HEK293 (cell line): ENCODE results near the gene DYNLRB1.

Experiments used
- CTCF ChIP-seq: fragments of 450-650 bp; formaldehyde crosslinking; IDR thresholded peaks from 2 replicates; pipeline ENCODE4 v1.5.1; 2016; ENCODE audit warnings: missing biosample characterization, missing genetic modification characterization
- HOXC10 ChIP-seq: sonication (generic); formaldehyde crosslinking; IDR thresholded peaks from 2 replicates; pipeline ENCODE4 v1.8.1; 2023; ENCODE audit warnings: mild to moderate bottlenecking, missing genetic modification reagents
- INSM2 ChIP-seq: fragments of 450-650 bp; formaldehyde crosslinking; IDR thresholded peaks from 2 replicates; pipeline ENCODE4 v1.5.1; 2016; ENCODE audit warnings: missing biosample characterization, missing genetic modification characterization
- KLF8 ChIP-seq: fragments of 450-650 bp; formaldehyde crosslinking; IDR thresholded peaks from 2 replicates; pipeline ENCODE4 v1.5.1; 2016; ENCODE audit warnings: missing biosample characterization, missing genetic modification characterization
- MEIS1 ChIP-seq: sonication (generic); formaldehyde crosslinking; IDR thresholded peaks from 2 replicates; pipeline ENCODE4 v1.8.1; 2022; ENCODE audit warnings: missing genetic modification reagents, mild to moderate bottlenecking, borderline replicate concordance
- MYNN ChIP-seq: fragments of 450-650 bp; formaldehyde crosslinking; IDR thresholded peaks from 2 replicates; pipeline ENCODE4 v1.5.1; 2016; ENCODE audit warnings: missing biosample characterization, missing genetic modification characterization, borderline replicate concordance
- OSR2 ChIP-seq: fragments of 450-650 bp; formaldehyde crosslinking; IDR thresholded peaks from 2 replicates; pipeline ENCODE4 v1.5.1; 2016; ENCODE audit warnings: missing biosample characterization, missing genetic modification characterization
- TRIM28 ChIP-seq: IDR thresholded peaks from 2 replicates; pipeline ENCODE4 v1.6.1; 2011; ENCODE audit warnings: low read length, control low read depth, borderline replicate concordance
- YY1 ChIP-seq: fragments of 450-650 bp; formaldehyde crosslinking; IDR thresholded peaks from 2 replicates; pipeline ENCODE4 v1.5.1; 2018; ENCODE audit warnings: missing biosample characterization, missing genetic modification characterization
- ZBTB49 ChIP-seq: fragments of 450-650 bp; formaldehyde crosslinking; IDR thresholded peaks from 2 replicates; pipeline ENCODE4 v1.5.1; 2016; ENCODE audit warnings: missing biosample characterization, missing genetic modification characterization, low read depth
- ZBTB6 ChIP-seq: fragments of 450-650 bp; formaldehyde crosslinking; IDR thresholded peaks from 2 replicates; pipeline ENCODE4 v1.5.1; 2017; ENCODE audit warnings: missing biosample characterization, missing genetic modification characterization
- ZBTB8A ChIP-seq: fragments of 450-650 bp; formaldehyde crosslinking; IDR thresholded peaks from 2 replicates; pipeline ENCODE4 v1.5.1; 2016; ENCODE audit warnings: missing biosample characterization, missing genetic modification characterization
- ZNF121 ChIP-seq: fragments of 450-650 bp; formaldehyde crosslinking; IDR thresholded peaks from 2 replicates; pipeline ENCODE4 v1.5.1; 2016; ENCODE audit warnings: missing biosample characterization, missing genetic modification characterization
- ZNF138 ChIP-seq: fragments of 450-650 bp; formaldehyde crosslinking; IDR thresholded peaks from 2 replicates; pipeline ENCODE4 v1.5.1; 2016; ENCODE audit warnings: missing biosample characterization, missing genetic modification characterization, borderline replicate concordance
- ZNF140 ChIP-seq: fragments of 450-650 bp; formaldehyde crosslinking; IDR thresholded peaks from 2 replicates; pipeline ENCODE4 v1.5.1; 2016; ENCODE audit warnings: missing biosample characterization, missing genetic modification characterization
- ZNF16 ChIP-seq: fragments of 450-650 bp; formaldehyde crosslinking; IDR thresholded peaks from 2 replicates; pipeline ENCODE4 v1.5.1; 2016; ENCODE audit warnings: low read depth, missing biosample characterization, missing genetic modification characterization
- ZNF18 ChIP-seq: fragments of 450-650 bp; formaldehyde crosslinking; IDR thresholded peaks from 2 replicates; pipeline ENCODE4 v1.5.1; 2016; ENCODE audit warnings: missing biosample characterization, missing genetic modification characterization
- ZNF394 ChIP-seq: fragments of 450-650 bp; formaldehyde crosslinking; IDR thresholded peaks from 2 replicates; pipeline ENCODE4 v1.5.1; 2016; ENCODE audit warnings: missing biosample characterization, missing genetic modification characterization, mild to moderate bottlenecking, moderate library complexity, borderline replicate concordance
- ZNF473 ChIP-seq: fragments of 450-650 bp; formaldehyde crosslinking; IDR thresholded peaks from 2 replicates; pipeline ENCODE4 v1.5.1; 2017; ENCODE audit warnings: missing biosample characterization, missing genetic modification characterization
- ZNF544 ChIP-seq: fragments of 450-650 bp; formaldehyde crosslinking; IDR thresholded peaks from 2 replicates; pipeline ENCODE4 v1.5.0; 2017; ENCODE audit warnings: missing biosample characterization, missing genetic modification characterization
- ZNF571 ChIP-seq: fragments of 450-650 bp; formaldehyde crosslinking; IDR thresholded peaks from 2 replicates; pipeline ENCODE4 v1.5.0; 2017; ENCODE audit warnings: missing biosample characterization, missing genetic modification characterization
- ZNF629 ChIP-seq: fragments of 450-650 bp; formaldehyde crosslinking; IDR thresholded peaks from 2 replicates; pipeline ENCODE4 v1.5.1; 2017; ENCODE audit warnings: missing biosample characterization, missing genetic modification characterization
- ZNF660 ChIP-seq: fragments of 450-650 bp; IDR thresholded peaks from 2 replicates; pipeline ENCODE4 v1.5.1; 2018; ENCODE audit warnings: missing biosample characterization, mild to moderate bottlenecking, missing genetic modification characterization
- ZNF670 ChIP-seq: fragments of 450-650 bp; formaldehyde crosslinking; IDR thresholded peaks from 2 replicates; pipeline ENCODE4 v1.5.1; 2016; ENCODE audit warnings: missing biosample characterization, missing genetic modification characterization, low read depth
- ZNF692 ChIP-seq: fragments of 450-650 bp; formaldehyde crosslinking; IDR thresholded peaks from 2 replicates; pipeline ENCODE4 v1.5.1; 2016; ENCODE audit warnings: missing biosample characterization, missing genetic modification characterization
- ZNF701 ChIP-seq: fragments of 450-650 bp; formaldehyde crosslinking; IDR thresholded peaks from 2 replicates; pipeline ENCODE4 v1.5.1; 2016; ENCODE audit warnings: missing biosample characterization, missing genetic modification characterization
- ZNF776 ChIP-seq: fragments of 450-650 bp; formaldehyde crosslinking; IDR thresholded peaks from 2 replicates; pipeline ENCODE4 v1.5.0; 2017; ENCODE audit warnings: missing biosample characterization, missing genetic modification characterization, borderline replicate concordance
- ZNF830 ChIP-seq: fragments of 450-650 bp; IDR thresholded peaks from 2 replicates; pipeline ENCODE4 v1.5.0; 2018; ENCODE audit warnings: missing biosample characterization, missing genetic modification characterization, low read depth, mild to moderate bottlenecking, moderate library complexity
- ZSCAN18 ChIP-seq: fragments of 450-650 bp; formaldehyde crosslinking; IDR thresholded peaks from 2 replicates; pipeline ENCODE4 v1.5.1; 2016; ENCODE audit warnings: missing biosample characterization, missing genetic modification characterization

DYNLRB1 gene

GRCh38 chr20:34549291-34549928 lies 33.2 kb downstream of the DYNLRB1 start (continued):
- TF ChIP-seq ZNF830 (tag by site-specific recombination), result no peak
- no peak for TF ChIP-seq ZNF701
- TF ChIP-seq ZNF394, result no peak; the same call in 1 of the 2 replicates
- no peak for TF ChIP-seq ZNF138 (tag by site-specific recombination)
- no peak for TF ChIP-seq ZNF571 (tag by site-specific recombination)
- TF ChIP-seq ZNF473 (tag by site-specific recombination), result no peak
- peak; percentile 47; the same call in 1 of the 2 replicates for TF ChIP-seq ZNF629
- no peak for TF ChIP-seq YY1 (tag by site-specific recombination)
- TF ChIP-seq ZNF544, result no peak
- no peak for TF ChIP-seq ZNF16 (tag by site-specific recombination)
- TF ChIP-seq CTCF, result no peak
- TF ChIP-seq ZBTB8A (tag by site-specific recombination), result peak; percentile 65; the same call in 1 of the 2 replicates
- TF ChIP-seq OSR2 (tag by site-specific recombination), result peak; percentile 13; the same call in 1 of the 2 replicates
- TF ChIP-seq ZNF670, result no peak
- no peak for TF ChIP-seq TRIM28
- TF ChIP-seq ZNF660 (tag by site-specific recombination), result no peak
- no peak for TF ChIP-seq ZNF121 (tag by site-specific recombination)
- 0 out of 2 replicates have a peak, but pooled peaks have one; percentile 12 for TF ChIP-seq KLF8 (tag by site-specific recombination)
- 0 out of 2 replicates have a peak, but pooled peaks have one; percentile 18 for TF ChIP-seq INSM2 (tag by site-specific recombination)
- TF ChIP-seq ZNF140 (tag by site-specific recombination), result no peak
- no peak for TF ChIP-seq ZNF776 (tag by site-specific recombination)
- no peak for TF ChIP-seq MEIS1 (CRISPR knock-in tag)
- TF ChIP-seq ZBTB49 (tag by site-specific recombination), result no peak
- TF ChIP-seq ZNF692 (tag by site-specific recombination), result peak; percentile 65
- no peak for TF ChIP-seq HOXC10 (CRISPR knock-in tag)
- TF ChIP-seq ZBTB6 (tag by site-specific recombination), result no peak
- TF ChIP-seq MYNN (tag by site-specific recombination), result peak; percentile 64; the same call in 1 of the 2 replicates
- TF ChIP-seq ZNF18, result no peak
- no peak for TF ChIP-seq ZSCAN18 (tag by site-specific recombination)
